Kidney glomerular epithelial cell (primary cell): Measurements from ENCODE around the gene KANSL1L.

Experiments
- DNase-seq: peaks from one replicate; lab custom pipeline; 2025; lab: John Stamatoyannopoulos, UW

KANSL1L gene

DNA sequence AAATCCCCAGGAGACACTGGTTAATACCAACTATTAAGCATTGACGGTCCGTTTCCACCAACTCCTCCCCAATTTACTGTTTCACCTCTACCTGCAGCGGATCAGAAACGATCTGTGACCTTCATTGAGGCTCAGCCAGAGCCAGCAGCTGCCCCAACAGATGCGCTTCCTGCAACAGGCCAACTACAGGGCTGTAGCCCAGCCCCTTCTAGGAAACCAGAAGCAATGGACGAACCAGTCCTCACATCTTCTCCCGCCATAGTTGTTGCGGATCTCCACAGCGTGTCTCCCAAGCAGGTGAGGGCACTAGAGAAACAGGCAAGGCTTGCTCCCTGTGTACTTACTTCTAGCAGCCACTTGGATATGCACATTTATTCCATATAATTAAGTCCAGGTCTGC, 177.2 kb downstream of the KANSL1L start:
- no peak for DNase-seq

DNA sequence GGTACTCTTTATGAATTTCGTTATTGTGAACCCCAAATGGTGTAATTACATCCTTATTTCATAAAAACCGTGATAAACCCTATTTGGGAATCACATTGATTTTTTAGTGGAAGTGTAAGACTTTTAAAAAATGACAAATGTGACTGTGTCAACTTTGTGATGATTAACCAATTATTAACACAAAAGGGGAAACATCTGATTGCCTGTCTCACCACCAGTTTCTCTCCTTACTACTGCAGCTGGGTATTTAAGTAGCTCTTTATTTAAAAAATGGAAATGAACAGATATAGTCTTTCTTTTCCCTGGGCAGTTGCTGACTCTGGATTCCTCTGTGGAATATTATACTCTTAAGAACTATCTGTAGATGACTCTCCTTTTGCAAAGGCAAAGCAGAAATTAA, 180.4 kb downstream of the KANSL1L start:
- no peak for DNase-seq

DNA sequence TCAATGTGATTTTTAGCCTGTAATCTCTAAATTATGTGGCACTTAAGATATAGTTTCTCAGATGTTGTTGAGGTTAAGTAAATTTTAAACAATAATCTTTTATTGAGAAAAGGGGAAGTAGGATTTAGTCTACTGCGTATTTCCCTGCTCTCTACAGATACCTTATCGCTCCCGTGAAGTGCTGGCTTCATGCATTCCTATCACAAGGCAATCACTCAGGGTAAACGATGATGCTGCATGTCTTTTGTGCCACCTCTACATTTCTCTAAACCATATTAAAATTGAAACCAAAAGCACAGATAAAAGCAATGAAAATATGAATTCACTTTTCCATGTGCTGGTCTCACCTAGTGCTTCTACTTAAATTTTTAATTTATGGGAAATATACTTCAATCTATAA, 183.2 kb downstream of the KANSL1L start:
- DNase-seq, result no peak

DNA sequence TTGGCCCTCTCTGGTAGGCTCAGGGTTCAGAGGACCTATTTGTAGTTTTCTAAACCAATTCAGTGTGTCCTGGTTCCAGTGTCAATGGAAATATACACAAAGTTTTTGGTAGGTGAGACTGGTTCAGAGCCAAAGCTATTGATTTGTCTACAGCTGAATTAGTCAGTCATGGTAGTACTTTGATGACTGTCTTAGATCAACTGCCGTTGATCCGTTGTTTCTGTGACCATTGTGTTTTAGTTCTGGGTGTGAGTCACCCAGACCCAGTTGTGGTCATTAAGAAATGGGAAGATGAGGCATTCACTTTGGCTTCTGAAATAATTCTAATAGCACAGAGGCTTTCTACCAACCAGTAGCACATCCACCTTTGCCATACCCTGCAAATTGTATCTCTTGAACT, 184.8 kb downstream of the KANSL1L start:
- DNase-seq, result no peak

DNA sequence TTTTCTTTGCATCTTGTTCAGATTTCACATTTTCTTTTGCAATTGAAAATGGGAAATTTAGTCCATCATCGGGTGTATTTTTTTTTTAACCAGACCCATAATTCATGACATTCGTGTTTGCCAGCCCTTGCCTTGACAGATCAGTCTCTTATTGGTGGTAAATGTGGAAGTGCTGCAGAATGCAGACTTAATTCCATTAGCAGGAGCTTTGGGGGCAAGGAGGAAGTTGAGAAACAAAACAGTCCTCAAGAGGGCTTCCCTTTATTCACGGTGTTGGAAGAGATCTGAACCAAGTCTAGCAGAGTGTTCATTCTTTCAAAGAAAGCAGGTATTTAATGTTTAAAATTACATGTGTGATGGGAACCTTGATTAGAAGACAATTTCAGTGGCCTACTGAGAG, 185.3 kb downstream of the KANSL1L start:
- DNase-seq, result no peak

DNA sequence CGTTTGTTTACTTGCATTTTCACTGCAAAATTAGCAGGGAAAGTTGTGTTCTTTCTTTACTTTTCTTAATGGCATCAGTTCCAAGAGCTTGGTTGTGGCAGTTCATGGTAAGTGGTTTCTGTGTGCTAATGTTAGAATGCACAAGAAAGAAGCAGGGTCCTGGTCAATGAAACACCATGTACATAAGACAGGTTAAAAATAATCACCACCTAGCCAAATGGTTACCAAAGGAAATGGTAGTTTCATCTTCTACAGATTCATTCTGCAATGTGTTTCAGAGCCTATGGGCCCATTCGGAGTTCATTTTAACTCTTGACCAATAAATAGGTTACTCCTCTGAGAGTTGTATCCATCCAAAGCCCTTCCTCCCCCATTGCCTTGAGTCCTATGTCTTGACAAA, 186.9 kb downstream of the KANSL1L start:
- no peak for DNase-seq

DNA sequence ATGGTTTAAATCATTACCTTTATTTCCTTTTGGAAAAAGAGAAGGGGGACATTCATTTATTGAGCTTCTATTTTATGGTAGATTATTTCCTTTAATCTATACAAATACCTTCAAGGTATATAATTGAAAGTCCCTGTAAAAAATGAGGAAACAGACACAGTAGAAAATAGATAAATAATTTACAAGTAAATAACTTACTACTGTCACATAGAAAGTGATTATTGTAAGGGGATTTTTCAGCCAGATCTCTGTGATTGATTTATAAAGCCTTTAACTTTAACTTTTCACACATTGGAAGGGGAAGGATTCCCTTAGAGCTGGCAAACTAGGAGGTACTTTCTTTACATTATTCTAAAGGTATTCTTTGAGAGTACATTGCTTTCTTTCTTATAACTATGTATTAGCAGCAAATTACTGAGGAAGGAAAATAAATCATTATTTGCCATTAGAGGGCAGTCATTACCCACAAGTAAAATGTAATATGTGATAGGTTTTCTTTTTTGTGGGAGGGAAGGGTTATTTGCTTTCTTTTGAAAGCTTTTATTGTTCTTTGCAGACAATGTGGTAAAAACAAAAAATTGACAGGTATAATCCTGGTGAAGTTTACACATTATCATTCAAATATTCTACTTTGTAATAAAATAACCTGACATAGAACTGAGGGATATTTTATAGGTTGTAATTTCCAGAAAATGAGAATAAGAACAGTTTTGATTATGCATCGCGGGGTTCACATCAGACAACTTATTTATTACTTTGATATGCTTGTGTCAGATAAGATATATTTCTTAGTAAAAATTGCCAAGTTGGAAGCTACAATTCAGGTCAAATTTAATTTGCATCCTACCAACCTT, 193.6 kb downstream of the KANSL1L start:
- DNase-seq, result peak; percentile 73

GRCh38 chr2:209976698-209977385, 194.4 kb downstream of the KANSL1L start:
- DNase-seq, result no peak

- no peak for DNase-seq
Observed at GRCh38 chr2:209974576-209974975, 196.6 kb downstream of the KANSL1L start.

DNA sequence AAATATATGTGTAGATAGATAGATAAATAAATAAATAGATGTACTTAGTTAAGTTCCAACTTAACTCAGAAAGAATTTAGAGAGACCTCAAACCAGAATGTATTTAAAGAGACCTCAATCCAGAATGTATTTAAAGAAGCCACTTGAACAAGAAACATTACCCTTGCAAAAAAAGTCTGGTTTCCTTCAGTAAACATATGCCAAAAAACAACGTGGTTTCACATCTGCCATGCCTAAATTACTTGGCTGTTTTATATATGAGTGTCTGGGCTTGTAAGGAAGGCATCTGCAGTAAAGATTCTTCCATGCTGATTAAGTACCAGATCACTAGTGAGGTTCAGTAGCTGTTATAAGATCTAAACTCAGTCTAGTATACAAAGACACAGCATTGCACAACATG, 197.9 kb downstream of the KANSL1L start:
- DNase-seq, result no peak
